ENCODE measurements around the gene PRKAA2.

PRKAA2 gene

GRCh38 chr1:56665384-56665783 is 20.3 kb downstream of the PRKAA2 start:
- TF ChIP-seq ZBTB7A (IDR thresholded peaks at IDR 0.05; ENCODE audit: low read depth) (no peak), TEAD4 (IDR thresholded peaks at IDR 0.05) (no peak), CEBPB (IDR thresholded peaks at IDR 0.05) (no peak), FOXM1 (IDR thresholded peaks at IDR 0.05; ENCODE audit: borderline replicate concordance, low read depth) (no peak), MAX (IDR thresholded peaks at IDR 0.05) (no peak), NFIC (IDR thresholded peaks at IDR 0.05) (no peak), TAF1 (IDR thresholded peaks at IDR 0.05; ENCODE audit: low read depth) (no peak)

- TF ChIP-seq EGR1 (IDR thresholded peaks at IDR 0.05) (no peak), TCF12 (IDR thresholded peaks at IDR 0.05; ENCODE audit: low read depth) (no peak), YY1 (IDR thresholded peaks at IDR 0.05; ENCODE audit: low read depth) (no peak), TAF1 (IDR thresholded peaks at IDR 0.05; ENCODE audit: low read depth) (no peak), ZBTB7A (IDR thresholded peaks at IDR 0.05; ENCODE audit: low read depth) (no peak), EP300 (IDR thresholded peaks at IDR 0.05; ENCODE audit: borderline replicate concordance) (no peak), NFIC (IDR thresholded peaks at IDR 0.05) (no peak), CREB1 (IDR thresholded peaks at IDR 0.05; ENCODE audit: low read depth) (no peak), MAX (IDR thresholded peaks at IDR 0.05) (no peak), USF1 (IDR thresholded peaks at IDR 0.05) (no peak), REST (IDR thresholded peaks at IDR 0.05; ENCODE audit: low read depth) (no peak)
Measured at GRCh38 chr1:56666112-56666608, 21.0 kb downstream of the PRKAA2 start.

- TF ChIP-seq MAX (IDR thresholded peaks at IDR 0.05) (no peak), CEBPB (IDR thresholded peaks at IDR 0.05) (no peak), ZBTB7A (IDR thresholded peaks at IDR 0.05; ENCODE audit: low read depth) (no peak), EP300 (IDR thresholded peaks at IDR 0.05; ENCODE audit: borderline replicate concordance) (no peak), NFIC (IDR thresholded peaks at IDR 0.05) (no peak), TEAD4 (IDR thresholded peaks at IDR 0.05) (no peak), TAF1 (IDR thresholded peaks at IDR 0.05; ENCODE audit: low read depth) (no peak), FOXM1 (IDR thresholded peaks at IDR 0.05; ENCODE audit: borderline replicate concordance, low read depth) (no peak), EGR1 (IDR thresholded peaks at IDR 0.05) (no peak), CREB1 (IDR thresholded peaks at IDR 0.05; ENCODE audit: low read depth) (no peak), TCF12 (IDR thresholded peaks at IDR 0.05; ENCODE audit: low read depth) (no peak)
Measured at GRCh38 chr1:56670350-56670749, 25.2 kb downstream of the PRKAA2 start.

GRCh38 chr1:56671085-56671484 is 26.0 kb downstream of the PRKAA2 start:
- TF ChIP-seq MAX (IDR thresholded peaks at IDR 0.05): no peak
- no peak for TF ChIP-seq ZBTB7A (IDR thresholded peaks at IDR 0.05; ENCODE audit: low read depth)
- no peak for TF ChIP-seq REST (IDR thresholded peaks at IDR 0.05; ENCODE audit: low read depth)
- TF ChIP-seq FOXM1 (IDR thresholded peaks at IDR 0.05; ENCODE audit: borderline replicate concordance, low read depth): no peak
- TF ChIP-seq TCF12 (IDR thresholded peaks at IDR 0.05; ENCODE audit: low read depth): no peak

GRCh38 chr1:56671542-56671941 is 26.4 kb downstream of the PRKAA2 start:
- TF ChIP-seq TAF1 (IDR thresholded peaks at IDR 0.05; ENCODE audit: low read depth): no peak
- no peak for TF ChIP-seq MAX (IDR thresholded peaks at IDR 0.05)

- TF ChIP-seq RAD21 (IDR thresholded peaks at IDR 0.05; ENCODE audit: low read depth) (no peak), CREB1 (IDR thresholded peaks at IDR 0.05; ENCODE audit: low read depth) (no peak), FOXM1 (IDR thresholded peaks at IDR 0.05; ENCODE audit: borderline replicate concordance, low read depth) (no peak), ZBTB7A (IDR thresholded peaks at IDR 0.05; ENCODE audit: low read depth) (no peak), TCF12 (IDR thresholded peaks at IDR 0.05; ENCODE audit: low read depth) (no peak), EP300 (IDR thresholded peaks at IDR 0.05; ENCODE audit: borderline replicate concordance) (no peak), REST (IDR thresholded peaks at IDR 0.05; ENCODE audit: low read depth) (no peak), USF1 (IDR thresholded peaks at IDR 0.05) (no peak), NFIC (IDR thresholded peaks at IDR 0.05) (no peak), MAX (IDR thresholded peaks at IDR 0.05) (no peak), CEBPB (IDR thresholded peaks at IDR 0.05) (no peak), YY1 (IDR thresholded peaks at IDR 0.05; ENCODE audit: low read depth) (no peak), EGR1 (IDR thresholded peaks at IDR 0.05) (no peak), TAF1 (IDR thresholded peaks at IDR 0.05; ENCODE audit: low read depth) (no peak), TEAD4 (IDR thresholded peaks at IDR 0.05) (no peak)
Measured at GRCh38 chr1:56672579-56672978, 27.5 kb downstream of the PRKAA2 start.

Measured in Ishikawa (cell line).